ENCODE results near the gene LIM2.
A peak's percentile ranks its signal among the peaks of the same experiment; 100 is the strongest.

Gene LIM2

DNA sequence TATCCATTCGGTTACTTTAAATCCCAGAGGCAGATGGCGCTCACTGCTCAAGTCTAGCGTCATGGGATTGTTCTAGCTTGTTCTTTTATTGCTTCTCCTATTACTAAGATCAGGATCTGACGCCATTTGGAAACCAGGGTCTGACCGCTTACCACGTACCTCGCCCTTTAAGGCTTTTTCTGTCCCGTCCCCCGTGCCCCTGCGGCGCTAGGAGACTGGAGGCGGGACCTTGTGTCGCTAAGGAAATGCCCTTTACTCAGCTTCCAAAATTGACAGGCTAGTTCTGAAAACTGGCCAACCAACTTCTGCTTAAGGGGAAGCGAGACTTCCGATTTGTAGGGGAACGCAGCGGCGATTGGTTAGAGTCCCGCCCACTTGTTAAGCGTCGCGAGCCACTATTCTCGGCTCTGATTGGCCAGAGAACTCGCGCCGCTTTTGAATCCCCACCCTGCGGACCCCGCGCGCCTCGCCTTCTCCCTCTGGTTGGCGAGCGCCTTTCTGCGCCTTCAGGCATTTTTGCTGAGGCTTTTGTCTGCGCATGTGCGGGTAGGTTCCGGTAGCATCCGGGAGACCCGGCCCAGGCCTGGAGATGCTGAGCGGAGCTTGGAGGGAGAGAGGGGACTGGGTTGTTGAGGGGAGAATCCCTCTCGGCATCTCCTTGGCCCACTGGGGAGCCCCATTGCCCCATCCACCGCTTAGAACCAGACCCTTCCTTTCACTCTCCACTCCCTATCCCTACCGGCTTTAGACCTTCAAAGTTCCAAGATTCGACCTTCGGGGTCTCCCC, 6.5 kb upstream of the LIM2 start:
- DNase-seq = peak; percentile 90

DNA sequence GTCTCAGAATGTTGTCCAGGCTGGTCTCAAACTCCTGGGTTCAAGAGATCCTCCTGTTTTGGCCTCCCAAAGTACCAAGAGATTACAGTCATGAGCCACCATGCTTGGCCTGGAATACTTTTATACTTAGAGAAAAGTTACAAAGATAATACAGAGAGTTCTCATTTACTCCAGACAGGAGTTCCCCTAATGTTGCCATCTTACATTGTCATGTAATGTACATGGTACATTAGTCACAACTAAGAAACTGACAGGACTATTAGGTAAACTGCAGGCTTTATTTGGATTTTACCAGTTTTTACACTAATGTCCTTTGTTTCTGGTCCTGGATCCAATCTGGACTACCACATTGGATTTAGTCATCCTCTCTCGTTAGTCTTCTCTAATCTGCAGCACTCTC, 4.9 kb upstream of the LIM2 start:
- DNase-seq = no peak

DNA sequence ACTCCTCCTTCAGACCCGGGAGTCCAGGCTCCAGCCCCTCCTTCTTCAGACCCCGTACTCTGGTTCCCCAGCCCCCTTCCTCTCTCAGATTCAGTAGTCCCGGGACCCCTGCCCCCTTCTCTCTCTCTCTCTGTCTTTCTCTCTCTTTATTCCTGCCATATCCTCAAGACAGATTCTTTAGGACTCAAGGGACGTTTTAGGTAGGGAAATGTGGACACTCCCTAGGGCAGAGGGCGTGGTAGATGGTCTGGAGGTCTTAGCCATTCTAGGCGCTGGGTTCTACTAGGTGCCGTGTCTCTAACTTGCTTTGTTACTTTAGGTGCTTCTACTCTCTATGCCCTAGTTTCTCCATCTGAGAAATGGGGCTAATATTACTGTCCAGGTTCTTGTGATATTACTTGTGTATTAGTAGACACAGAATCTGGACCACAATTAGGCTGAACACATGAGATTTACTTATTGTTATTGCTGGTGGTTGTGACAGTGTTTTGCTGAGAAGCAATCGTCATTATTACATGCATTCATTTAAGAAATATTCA, 3.4 kb upstream of the LIM2 start:
- no peak for DNase-seq

GRCh38 chr19:51389143-51389542, 1.4 kb upstream of the LIM2 start:
- no peak for DNase-seq

GRCh38 chr19:51386882-51387520, 773 bp downstream of the LIM2 start:
- no peak for DNase-seq

GRCh38 chr19:51382004-51382403, 5.8 kb downstream of the LIM2 start:
- no peak for DNase-seq

DNA sequence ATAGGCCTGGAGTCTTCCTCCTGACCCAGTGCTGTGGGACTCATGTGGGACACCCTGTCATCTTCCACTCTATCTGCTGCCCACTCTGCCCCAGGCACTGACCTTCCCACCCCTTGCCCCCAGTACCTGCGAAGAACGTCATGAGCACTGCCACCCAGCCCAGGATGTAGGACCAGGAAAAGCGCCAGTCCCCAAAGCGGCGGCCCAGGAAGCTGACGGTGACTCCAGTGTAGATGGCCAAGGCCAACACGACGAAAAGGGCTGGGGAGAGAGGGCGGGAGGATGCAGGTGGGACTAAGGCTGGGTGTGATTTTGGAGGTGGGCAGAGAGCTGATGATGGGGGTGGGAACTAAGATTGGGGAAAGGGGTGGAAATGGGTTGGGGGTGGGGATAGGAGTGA, 7.4 kb downstream of the LIM2 start:
- DNase-seq = no peak

- no peak for DNase-seq
Observed at GRCh38 chr19:51377422-51377821, 10.4 kb downstream of the LIM2 start.

DNA sequence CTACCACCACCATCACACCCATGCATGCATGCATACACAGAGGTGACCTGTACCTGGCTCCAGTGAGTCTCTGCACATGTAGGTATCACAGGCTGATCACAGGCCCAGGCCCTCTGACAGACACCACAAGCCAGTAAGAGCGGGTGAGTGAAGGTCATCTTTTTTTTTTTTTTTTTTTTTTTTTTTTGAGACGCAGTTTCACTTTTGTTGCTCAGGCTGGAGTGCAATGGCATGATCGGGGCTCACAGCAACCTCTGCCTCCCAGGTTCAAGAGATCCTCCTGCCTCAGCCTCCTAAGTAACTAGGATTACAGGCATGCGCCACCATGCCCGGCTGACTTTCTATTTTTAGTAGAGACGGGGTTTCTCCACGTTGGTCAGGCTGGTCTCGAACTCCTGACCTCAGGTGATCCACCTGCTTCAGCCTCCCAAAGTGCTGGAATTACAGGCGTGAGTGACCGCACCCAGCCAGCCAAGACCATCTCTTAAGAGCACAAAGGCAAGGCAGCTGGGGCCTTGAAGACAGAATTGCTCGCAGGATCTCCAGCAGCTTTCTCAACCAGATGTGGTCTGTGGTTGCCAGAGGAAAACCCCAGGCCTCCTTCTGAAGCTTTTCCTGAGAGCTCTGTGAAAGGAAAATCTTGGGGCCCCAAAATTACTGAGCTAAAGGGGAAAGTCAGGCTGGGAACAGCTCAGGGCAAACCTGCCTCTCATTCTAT, 12.1 kb downstream of the LIM2 start:
- no peak for DNase-seq

DNA sequence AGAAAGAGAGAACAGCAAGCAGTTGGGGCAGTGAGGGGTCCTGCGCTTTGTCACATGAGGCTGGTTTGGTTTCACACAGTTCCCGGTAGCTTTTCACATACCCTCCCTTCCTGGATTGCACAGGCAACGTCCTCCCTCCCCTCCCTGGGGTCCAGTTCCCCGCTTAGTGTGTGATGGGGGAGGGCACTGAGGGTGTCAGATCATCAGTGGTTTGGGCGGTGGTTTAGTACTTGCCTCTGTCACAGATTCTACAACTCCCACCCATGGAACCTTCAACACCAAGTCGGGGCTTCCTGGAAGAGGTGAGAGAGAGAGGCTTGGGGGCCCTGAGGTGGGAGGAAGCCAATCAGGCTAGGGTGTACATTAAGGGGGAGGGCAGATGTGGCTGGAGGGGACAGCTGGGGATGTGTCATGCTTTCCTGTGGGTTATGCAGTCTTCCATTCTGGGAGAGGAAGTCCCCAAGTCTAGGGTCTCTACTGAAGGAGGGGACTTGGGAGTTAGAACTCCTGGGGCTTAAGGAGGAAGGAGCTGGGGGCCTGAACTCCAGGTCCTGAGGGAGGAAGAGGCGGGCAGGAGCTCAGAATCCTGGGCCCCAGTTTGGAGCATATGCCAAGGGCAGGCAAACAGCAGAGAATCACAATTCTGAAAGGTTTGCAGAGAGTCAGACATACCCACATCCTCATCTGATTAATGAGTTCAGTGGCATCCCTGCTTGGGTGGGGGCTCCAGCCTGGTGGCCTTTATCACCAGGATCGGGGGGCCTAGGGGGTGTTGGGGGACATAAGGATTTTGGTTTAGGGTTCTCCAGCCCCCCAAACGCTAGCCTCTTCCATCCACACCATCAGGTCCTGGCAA, 14.9 kb downstream of the LIM2 start, which contains the start of gene NKG7:
NKG7 (minus strand) TSS at position 6 of the 856 bp plus-strand sequence. CDS start 119 bp downstream, outside the sequence.
- no peak for DNase-seq

GRCh38 chr19:51372021-51372648, 15.6 kb downstream of the LIM2 start:
- no peak for DNase-seq

GRCh38 chr19:51371186-51371690, 16.5 kb downstream of the LIM2 start:
- DNase-seq = no peak

GRCh38 chr19:51370230-51370629, 17.5 kb downstream of the LIM2 start:
- no peak for DNase-seq

DNA sequence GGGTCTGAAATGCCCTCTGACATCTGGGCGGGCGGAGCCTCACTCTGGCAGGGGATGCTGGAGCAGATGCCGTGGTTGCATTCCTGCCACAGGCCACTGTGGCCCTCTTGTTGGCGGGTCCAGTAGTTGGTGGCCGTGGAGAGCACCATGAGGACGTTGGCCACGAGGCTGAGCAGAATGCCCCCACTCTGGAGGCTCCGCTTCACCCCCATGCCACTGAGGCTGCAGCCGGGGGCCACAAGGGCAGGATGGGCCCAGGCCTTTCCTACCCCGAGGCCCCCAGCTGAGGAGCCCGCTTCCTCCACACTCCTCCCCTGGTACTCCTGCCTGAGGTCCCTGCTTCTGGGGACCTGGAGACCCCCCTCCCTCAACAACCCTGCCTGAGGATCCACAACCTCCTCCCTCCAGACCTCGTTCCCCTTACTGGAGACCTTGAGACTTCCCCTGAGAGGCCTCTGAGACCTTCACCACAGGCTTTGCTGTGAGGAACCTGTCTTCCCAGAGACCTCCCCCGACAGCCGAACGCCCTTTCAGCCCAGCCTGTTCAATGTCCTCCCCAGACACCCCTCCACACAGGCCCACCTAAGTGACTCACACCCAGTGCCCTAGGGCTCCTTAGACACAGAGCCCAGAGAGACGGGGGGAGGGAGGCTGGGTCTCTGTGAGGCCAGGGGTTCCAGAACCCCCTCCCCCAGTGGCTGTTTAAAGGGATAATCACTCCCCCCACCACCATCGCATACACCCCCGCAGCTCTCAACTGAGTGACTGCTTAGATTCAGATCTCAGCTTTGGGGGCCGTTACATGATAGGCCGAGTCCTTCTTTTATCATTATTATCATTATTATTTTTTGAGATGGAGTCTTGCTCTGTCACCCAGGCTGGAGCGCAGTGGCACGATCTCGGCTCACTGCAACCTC, 19.1 kb downstream of the LIM2 start, which contains the start of gene CLDND2:
CLDND2 (minus strand) TSS at position 638 of the 917 bp plus-strand sequence; CDS start at position 212, 426 bp downstream.
- no peak for DNase-seq

DNA sequence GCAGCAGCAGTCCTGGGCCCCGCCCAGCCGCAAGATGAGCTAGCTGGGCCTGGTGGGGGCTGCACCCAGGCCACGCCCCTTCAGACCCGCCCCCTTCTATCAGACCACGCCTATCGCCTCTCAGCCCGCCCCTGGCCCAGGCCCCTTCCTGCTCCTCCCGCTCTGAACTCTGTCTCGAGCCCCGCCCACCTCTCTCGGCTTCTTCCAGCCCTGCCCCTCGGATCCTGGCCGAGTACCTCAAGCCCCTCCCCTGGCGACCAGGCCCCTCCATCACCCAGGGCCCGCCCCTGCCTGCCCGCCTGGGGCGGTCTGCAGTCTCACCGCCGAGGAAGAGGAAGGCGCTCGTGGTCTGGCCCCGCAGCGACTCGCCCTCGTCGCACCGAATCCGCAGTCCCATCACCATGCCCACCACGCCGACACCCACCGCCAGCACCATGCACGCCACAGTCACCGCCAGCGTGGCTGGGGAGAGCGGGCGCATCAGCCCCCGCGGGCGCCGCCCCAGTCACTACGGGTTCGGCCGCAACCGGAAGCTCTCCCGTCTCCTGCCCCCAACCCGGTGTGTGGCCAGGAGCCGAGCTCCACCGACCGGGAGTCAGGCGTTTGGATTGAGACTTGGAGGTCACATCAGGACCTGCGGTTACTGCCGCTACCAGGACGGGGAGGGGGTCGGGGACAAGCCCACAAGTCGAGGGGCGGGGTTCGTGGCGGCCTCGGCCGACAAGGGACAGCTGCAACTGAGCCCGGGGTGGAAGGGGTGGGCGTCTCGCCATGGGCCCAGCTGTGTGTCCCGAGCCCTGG, 20.0 kb downstream of the LIM2 start:
- DNase-seq = peak; percentile 98

- no peak for DNase-seq
Observed at GRCh38 chr19:51367255-51367564, 20.6 kb downstream of the LIM2 start.

DNA sequence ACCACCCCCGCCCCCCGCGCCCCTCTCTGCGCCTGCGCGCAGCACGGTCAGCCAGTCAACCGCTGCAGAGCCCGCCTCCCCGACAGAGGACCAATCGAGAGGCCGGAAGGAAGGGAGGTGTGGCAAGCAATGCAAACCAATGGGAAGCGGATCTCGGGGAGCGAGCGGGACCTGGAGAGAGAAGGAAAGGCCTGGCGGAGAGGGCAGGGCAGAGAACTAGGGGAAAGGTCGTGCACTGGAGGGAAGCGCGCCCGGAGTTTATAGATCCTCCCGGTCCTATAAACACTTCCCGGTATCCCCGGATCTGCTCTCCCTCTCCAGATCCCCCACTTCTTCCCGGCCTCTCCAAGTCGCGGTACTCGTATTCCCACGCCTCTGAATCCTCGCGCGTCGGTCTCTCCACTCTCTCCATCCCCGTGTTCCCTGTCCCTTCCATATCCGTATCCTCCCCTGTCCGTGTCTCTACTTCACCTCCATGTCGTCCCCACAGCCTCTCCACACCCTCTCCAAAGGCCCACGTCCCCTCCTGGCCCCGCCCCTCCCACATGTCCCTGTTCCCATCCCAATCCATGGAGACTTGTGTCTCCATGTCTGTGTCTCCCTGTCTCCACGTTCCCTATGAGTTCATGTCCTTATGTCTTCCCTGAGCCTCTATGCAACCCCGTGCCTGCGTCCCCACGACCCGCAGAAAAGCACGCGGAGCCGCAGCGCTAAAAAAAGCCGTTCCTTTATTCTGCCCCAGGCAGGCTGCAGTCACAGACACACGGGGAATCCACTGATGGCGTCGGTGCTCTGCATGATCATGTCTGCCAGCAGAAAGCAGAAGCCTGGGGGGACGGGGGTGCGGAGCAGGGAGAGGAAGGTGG, 21.2 kb downstream of the LIM2 start:
- peak; percentile 96 for DNase-seq

DNA sequence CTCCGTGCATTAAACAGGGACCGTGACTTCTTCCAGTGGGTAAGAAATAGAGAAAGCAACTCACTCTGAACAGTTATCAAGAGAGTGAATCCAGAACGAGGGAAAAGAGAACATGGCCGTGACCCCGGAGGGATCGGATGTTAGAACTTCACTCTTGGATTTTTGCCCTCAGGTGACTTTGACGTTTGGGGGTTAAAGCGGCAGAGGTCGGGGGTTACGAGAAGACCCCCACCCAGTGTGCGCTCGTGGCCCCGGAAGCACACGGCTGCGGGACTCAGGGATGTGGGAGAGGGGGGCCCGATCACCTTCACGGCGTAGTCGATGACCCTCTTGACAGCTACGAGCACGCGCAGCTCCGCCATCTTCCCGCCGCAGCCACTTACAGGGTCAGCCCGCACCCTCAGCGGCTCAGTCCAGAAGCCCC, 21.8 kb downstream of the LIM2 start, which contains the start of gene ETFB:
ETFB (minus strand) TSS at position 424 of the 424 bp plus-strand sequence; CDS start at position 362, 62 bp downstream.
- no peak for DNase-seq
